ENCODE measurements around the gene LHFPL3.

LHFPL3 gene

GRCh38 chr7:104650991-104651640 lies 322.7 kb downstream of the LHFPL3 start:
- TF ChIP-seq CTCF (IDR thresholded peaks at IDR 0.05; ENCODE audit: low read depth, low read length, missing control alignments) = no peak
- no peak for DNase-seq (ENCODE audit: extremely low read depth, low read depth)
- H3K4me3 ChIP-seq (replicated peaks; ENCODE audit: low read depth, low read length) = no peak overlapping the region

- no peak for TF ChIP-seq CTCF (IDR thresholded peaks at IDR 0.05; ENCODE audit: low read depth, low read length, missing control alignments)
- no peak for DNase-seq (ENCODE audit: extremely low read depth, low read depth)
- no peak overlapping the region for H3K4me3 ChIP-seq (replicated peaks; ENCODE audit: low read depth, low read length)
Observed at GRCh38 chr7:104652434-104652833, 324.0 kb downstream of the LHFPL3 start.

GRCh38 chr7:104652865-104653264 lies 324.5 kb downstream of the LHFPL3 start:
- no peak for DNase-seq (ENCODE audit: extremely low read depth, low read depth)
- H3K4me3 ChIP-seq (replicated peaks; ENCODE audit: low read depth, low read length) = no peak overlapping the region
- TF ChIP-seq CTCF (IDR thresholded peaks at IDR 0.05; ENCODE audit: low read depth, low read length, missing control alignments) = no peak

- DNase-seq (ENCODE audit: extremely low read depth, low read depth) = no peak
- no peak overlapping the region for H3K4me3 ChIP-seq (replicated peaks; ENCODE audit: low read depth, low read length)
- TF ChIP-seq CTCF (IDR thresholded peaks at IDR 0.05; ENCODE audit: low read depth, low read length, missing control alignments) = no peak
Observed at GRCh38 chr7:104653825-104654401, 325.5 kb downstream of the LHFPL3 start.

- no peak for DNase-seq (ENCODE audit: extremely low read depth, low read depth)
- no peak overlapping the region for H3K4me3 ChIP-seq (replicated peaks; ENCODE audit: low read depth, low read length)
Observed at GRCh38 chr7:104655592-104655991, 327.2 kb downstream of the LHFPL3 start.

GRCh38 chr7:104656467-104656866 lies 328.1 kb downstream of the LHFPL3 start:
- DNase-seq (ENCODE audit: extremely low read depth, low read depth) = no peak
- H3K4me3 ChIP-seq (replicated peaks; ENCODE audit: low read depth, low read length) = no peak overlapping the region
- no peak for TF ChIP-seq CTCF (IDR thresholded peaks at IDR 0.05; ENCODE audit: low read depth, low read length, missing control alignments)

More at GRCh38 chr7:104655592-104655991, 327.2 kb downstream of the LHFPL3 start:
- TF ChIP-seq CTCF (IDR thresholded peaks at IDR 0.05; ENCODE audit: low read depth, low read length, missing control alignments) = no peak

Measured in HFF-Myc (cell line).